IMR-90 (cell line): Measurements from ENCODE around the gene ZCWPW1. TPM values are rescaled to one million over a fixed set of nuclear protein-coding genes. Genes with fewer than 3 reads are reported as not detected.

Source experiments
- ATAC-seq: fragments of 200-7000 bp; cut with Tn5 transposase; 2 replicates; pipeline ENCODE4 v1.9.1; 2020; ENCODE audit warnings: low read depth, mild to moderate bottlenecking, moderate library complexity
- BruUV-seq: library from RNA; stranded (reverse); fragments of 400-500 nt; replicated peaks from 2 replicates; lab custom pipeline; 2021; lab: Mats Ljungman, UMichigan
- CTCF ChIA-PET: fragments of 300-600 bp; formaldehyde crosslinking; extraction: SDS; loops from one replicate; lab custom pipeline; 2021; ENCODE audit warnings: antibody characterized with exemption; lab: Yijun Ruan, JAX
- POLR2A ChIA-PET: fragments of 300-600 bp; sonication (Branson Sonifier 250); formaldehyde crosslinking; loops from one replicate; lab custom pipeline; 2022; ENCODE audit warnings: antibody characterized with exemption; ENCODE audit not compliant: unreplicated experiment; lab: Charles Lee
- DNase-seq: peaks from one replicate; pipeline ENCODE4 v3.0.0; 2013
- H2AFZ ChIP-seq: replicated peaks from 2 replicates; pipeline ENCODE3; 2013; ENCODE audit warnings: low read length, mild to moderate bottlenecking; ENCODE audit not compliant: poor library complexity
- H2AK5ac ChIP-seq: 2 replicates; pipeline ENCODE4 v1.6.1; 2013; ENCODE audit warnings: low read depth, low read length, inconsistent platforms
- H2AK9ac ChIP-seq: replicated peaks from 2 replicates; pipeline ENCODE3; 2013; ENCODE audit warnings: mild to moderate bottlenecking, low read depth, low read length, moderate library complexity; ENCODE audit not compliant: poor library complexity
- H2BK120ac ChIP-seq: 2 replicates; pipeline ENCODE4 v1.6.1; 2013; ENCODE audit warnings: low read depth, low read length, inconsistent platforms
- H2BK15ac ChIP-seq: 3 replicates; pipeline ENCODE4 v1.6.1; 2013; ENCODE audit warnings: low read depth, low read length, inconsistent platforms
- H2BK20ac ChIP-seq: 2 replicates; pipeline ENCODE4 v1.6.1; 2013; ENCODE audit warnings: low read depth, mild to moderate bottlenecking, inconsistent platforms, low read length, moderate library complexity
- H2BK5ac ChIP-seq: 2 replicates; pipeline ENCODE4 v1.6.1; 2013; ENCODE audit warnings: mild to moderate bottlenecking, low read depth, low read length, inconsistent platforms; ENCODE audit not compliant: poor library complexity, severe bottlenecking
- H3K14ac ChIP-seq: replicated peaks from 2 replicates; pipeline ENCODE4 v1.6.1; 2013; ENCODE audit warnings: low read depth, low read length, inconsistent platforms
- H3K18ac ChIP-seq: 2 replicates; pipeline ENCODE4 v1.6.1; 2013; ENCODE audit warnings: low read depth, low read length, control low read depth
- H3K23ac ChIP-seq: 2 replicates; pipeline ENCODE4 v1.6.1; 2013; ENCODE audit warnings: low read depth, low read length, inconsistent platforms
- H3K27ac ChIP-seq: 2 replicates; pipeline ENCODE4 v1.5.1; 2013; ENCODE audit warnings: mild to moderate bottlenecking, control low read depth, low read length; ENCODE audit not compliant: insufficient read depth
- H3K27me3 ChIP-seq: 2 replicates; pipeline ENCODE4 v1.6.1; 2013; ENCODE audit warnings: low read length; ENCODE audit not compliant: control insufficient read depth, insufficient read depth
- H3K36me3 ChIP-seq: 2 replicates; pipeline ENCODE4 v1.6.1; 2013; ENCODE audit warnings: low read length, mixed read lengths; ENCODE audit not compliant: control insufficient read depth, insufficient read depth
- H3K4ac ChIP-seq: 2 replicates; pipeline ENCODE4 v1.6.1; 2013; ENCODE audit warnings: low read depth, low read length, inconsistent platforms
- H3K4me1 ChIP-seq: 2 replicates; pipeline ENCODE4 v1.6.1; 2013; ENCODE audit warnings: low read length, mixed read lengths; ENCODE audit not compliant: control insufficient read depth, insufficient read depth
- H3K4me2 ChIP-seq: 2 replicates; pipeline ENCODE4 v1.6.1; 2013; ENCODE audit warnings: low read depth, mild to moderate bottlenecking, control low read depth, low read length, moderate library complexity
- H3K4me3 ChIP-seq: 2 replicates; pipeline ENCODE4 v1.5.1; 2013; ENCODE audit warnings: low read depth, mild to moderate bottlenecking, control low read depth, low read length, moderate library complexity; ENCODE audit not compliant: insufficient read depth
- H3K56ac ChIP-seq: 2 replicates; pipeline ENCODE4 v1.6.1; 2013; ENCODE audit warnings: low read length, inconsistent platforms; ENCODE audit not compliant: insufficient read depth; ENCODE audit errors: extremely low read depth
- H3K79me1 ChIP-seq, 2 experiments: 2 replicates each; pipeline ENCODE4 v1.6.1; 2013; ENCODE audit warnings: low read length in 2 of 2, inconsistent platforms in 1 of 2, low read depth in 1 of 2
- H3K9ac ChIP-seq: 2 replicates; pipeline ENCODE4 v1.6.1; 2013; ENCODE audit warnings: low read depth, low read length, control low read depth
- H3K9me1 ChIP-seq: 2 replicates; pipeline ENCODE4 v1.6.1; 2013; ENCODE audit warnings: low read length, inconsistent platforms; ENCODE audit not compliant: insufficient read depth
- H3K9me3 ChIP-seq: 2 replicates; pipeline ENCODE4 v1.6.1; 2013; ENCODE audit warnings: low read length; ENCODE audit not compliant: control insufficient read depth, insufficient read depth
- H4K20me1 ChIP-seq: 2 replicates; pipeline ENCODE4 v1.6.1; 2013; ENCODE audit warnings: low read length, inconsistent platforms; ENCODE audit not compliant: insufficient read depth
- H4K5ac ChIP-seq: 2 replicates; pipeline ENCODE4 v1.6.1; 2013; ENCODE audit warnings: mild to moderate bottlenecking, low read depth, low read length, control low read depth
- H4K8ac ChIP-seq, 2 experiments: 2 replicates each; pipeline ENCODE4 v1.6.1; 2013; ENCODE audit warnings: low read depth in 2 of 2, low read length in 2 of 2, control low read depth in 1 of 2, inconsistent platforms in 1 of 2
- H4K91ac ChIP-seq: 2 replicates; pipeline ENCODE4 v1.6.1; 2013; ENCODE audit warnings: low read depth, low read length, inconsistent platforms; ENCODE audit not compliant: insufficient read depth
- CEBPB ChIP-seq: IDR thresholded peaks from 2 replicates; pipeline ENCODE4 v1.6.1; 2012; ENCODE audit warnings: low read depth, low read length, improper control_type of control experiment
- CHD1 ChIP-seq: IDR thresholded peaks from 2 replicates; pipeline ENCODE4 v1.6.1; 2012; ENCODE audit warnings: low read depth, low read length, improper control_type of control experiment
- MAFK ChIP-seq: IDR thresholded peaks from 2 replicates; pipeline ENCODE4 v1.6.1; 2012; ENCODE audit warnings: low read depth, low read length, improper control_type of control experiment
- MAZ ChIP-seq: IDR thresholded peaks from 2 replicates; pipeline ENCODE4 v1.6.1; 2012; ENCODE audit warnings: low read depth, mild to moderate bottlenecking, low read length, improper control_type of control experiment, moderate library complexity, borderline replicate concordance
- NFE2L2 ChIP-seq: fragments of 150-350 bp; IDR thresholded peaks from 2 replicates; pipeline ENCODE4 v1.6.1; 2016; ENCODE audit warnings: low read depth, mild to moderate bottlenecking, low read length
- POLR2A ChIP-seq: IDR thresholded peaks from 2 replicates; pipeline ENCODE4 v1.6.1; 2012; ENCODE audit warnings: mild to moderate bottlenecking, low read depth, low read length
- RAD21 ChIP-seq: IDR thresholded peaks from 2 replicates; pipeline ENCODE4 v1.6.1; 2012; ENCODE audit warnings: low read length, improper control_type of control experiment
- RCOR1 ChIP-seq: IDR thresholded peaks from 2 replicates; pipeline ENCODE4 v1.6.1; 2012; ENCODE audit warnings: mild to moderate bottlenecking, low read length, improper control_type of control experiment; ENCODE audit not compliant: insufficient replicate concordance
- RFX5 ChIP-seq: IDR thresholded peaks from 2 replicates; pipeline ENCODE4 v1.8.0; 2012; ENCODE audit warnings: low read depth, mild to moderate bottlenecking, low read length, moderate library complexity
- WGBS, 2 experiments: methylation state at CpG; one replicate each; pipeline versions ENCODE4 v1.1.5 to v1.1.7; 2013; ENCODE audit warnings: missing lambda C conversion rate in 2 of 2; ENCODE audit not compliant: insufficient read length in 1 of 2; ENCODE audit errors: extremely low coverage in 2 of 2; 5-methylcytosine and 5-hydroxymethylcytosine counted together
- dilution Hi-C: fragments of 300-500 bp; cut with HindIII; formaldehyde crosslinking; loops from one replicate; pipeline ENCODE4 v1.14.3; 2018; ENCODE audit warnings: low sequenced_read_pairs; ENCODE audit not compliant: unreplicated experiment
- in situ Hi-C: fragments of 300-500 bp; cut with MboI; formaldehyde crosslinking; loops from 3 replicates; pipeline ENCODE4 v1.14.3; 2019; ENCODE audit warnings: low sequenced_read_pairs, inconsistent platforms, mixed read lengths
- intact Hi-C: fragments of 100-400 bp; cut with micrococcal nuclease; formaldehyde crosslinking; loops from 2 replicates; pipeline ENCODE4 v1.10.0; 2022
- polyA plus RNA-seq, 3 experiments: library from polyadenylated mRNA; depleted of rRNA; stranded (reverse); fragments of >200 nt; gene quantifications; 2 replicates each; pipeline ENCODE4 v1.2.3, GENCODE V29; 2012; ENCODE audit warnings: low replicate concordance in 1 of 3
- total RNA-seq: library from RNA; depleted of rRNA; stranded (reverse); fragments of >200 nt; gene quantifications from 2 replicates; pipeline ENCODE4 v1.2.3, GENCODE V29; 2012
- TF ChIP-seq, protein P1 (sequence below): conservative IDR thresholded peaks from 2 replicates; pipeline ENCODE4 v1.5.1; 2012; ENCODE audit warnings: mild to moderate bottlenecking, low read depth, low read length, improper control_type of control experiment
- TF ChIP-seq, protein P2 (sequence below): fragments of 150-350 bp; IDR thresholded peaks from 2 replicates; pipeline ENCODE4 v1.6.1; 2017; ENCODE audit warnings: mild to moderate bottlenecking, antibody characterized with exemption, low read length, low read depth

ZCWPW1 gene
- total and polyA plus RNA-seq, 2 of the 4 experiments (the other 2 are of a cell fraction): 0.72 to 1.3 TPM

DNA sequence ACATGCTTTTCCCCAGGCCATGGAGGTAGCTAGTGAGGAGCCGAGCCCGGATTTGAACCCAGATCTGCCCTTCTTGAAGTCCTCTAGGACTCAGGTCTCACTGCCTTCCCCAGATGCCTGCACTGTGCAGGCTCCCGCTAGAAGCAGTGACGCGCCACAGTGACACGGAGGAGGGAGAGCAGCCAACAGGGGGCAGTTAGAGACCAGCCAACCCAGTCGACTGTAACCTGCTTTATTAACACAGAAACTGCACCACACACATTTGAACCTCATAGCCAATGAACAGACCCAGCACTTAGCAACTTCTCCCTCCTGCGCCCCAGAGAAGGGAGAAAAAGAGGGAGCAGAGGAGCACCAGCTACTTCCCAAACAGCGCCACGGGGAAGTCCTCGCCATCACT, 27.8 kb downstream of the ZCWPW1 start:
- Histone ChIP-seq H2BK120ac (no peak overlapping the region), H3K18ac (no peak overlapping the region), H3K4me3 (no peak overlapping the region), H3K36me3 (no peaks in the 10 kb centered on the region), H4K20me1 (no peaks in the 10 kb centered on the region), H3K27ac (no peak overlapping the region), H2AFZ (no peak overlapping the region), H4K5ac (no peak overlapping the region), H3K27me3 (peaks cover 50% of the 10 kb centered on the region), H3K14ac (no peak overlapping the region), H3K4ac (no peak overlapping the region), H4K8ac (no peak overlapping the region), H3K4me1 (no peaks in the 10 kb centered on the region), H4K91ac (no peak overlapping the region), H3K4me2 (no peak overlapping the region), H2AK5ac (no peak overlapping the region), H2AK9ac (no peak overlapping the region), H3K9ac (no peak overlapping the region), H2BK15ac (no peak overlapping the region), H3K9me3 (no peaks in the 10 kb centered on the region), H3K9me1 (no peaks in the 10 kb centered on the region; the same call in 1 of the 2 replicates), H3K23ac (no peak overlapping the region), H3K79me1 (no peaks in the 10 kb centered on the region), H2BK20ac (no peak overlapping the region), H3K56ac (no peak overlapping the region), H2BK5ac (no peak overlapping the region)
- intact Hi-C loops: no loop called here
- dilution Hi-C loops: no loop called here
- TF ChIP-seq MAFK (no peak), RCOR1 (no peak), CHD1 (no peak), RFX5 (no peak), RAD21 (peak; percentile 23; the same call in 1 of the 2 replicates), CEBPB (no peak), MAZ (no peak), POLR2A (no peak), NFE2L2 (no peak)
- TF ChIP-seq, protein P1, sequence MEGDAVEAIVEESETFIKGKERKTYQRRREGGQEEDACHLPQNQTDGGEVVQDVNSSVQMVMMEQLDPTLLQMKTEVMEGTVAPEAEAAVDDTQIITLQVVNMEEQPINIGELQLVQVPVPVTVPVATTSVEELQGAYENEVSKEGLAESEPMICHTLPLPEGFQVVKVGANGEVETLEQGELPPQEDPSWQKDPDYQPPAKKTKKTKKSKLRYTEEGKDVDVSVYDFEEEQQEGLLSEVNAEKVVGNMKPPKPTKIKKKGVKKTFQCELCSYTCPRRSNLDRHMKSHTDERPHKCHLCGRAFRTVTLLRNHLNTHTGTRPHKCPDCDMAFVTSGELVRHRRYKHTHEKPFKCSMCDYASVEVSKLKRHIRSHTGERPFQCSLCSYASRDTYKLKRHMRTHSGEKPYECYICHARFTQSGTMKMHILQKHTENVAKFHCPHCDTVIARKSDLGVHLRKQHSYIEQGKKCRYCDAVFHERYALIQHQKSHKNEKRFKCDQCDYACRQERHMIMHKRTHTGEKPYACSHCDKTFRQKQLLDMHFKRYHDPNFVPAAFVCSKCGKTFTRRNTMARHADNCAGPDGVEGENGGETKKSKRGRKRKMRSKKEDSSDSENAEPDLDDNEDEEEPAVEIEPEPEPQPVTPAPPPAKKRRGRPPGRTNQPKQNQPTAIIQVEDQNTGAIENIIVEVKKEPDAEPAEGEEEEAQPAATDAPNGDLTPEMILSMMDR: peak; percentile 20; the same call in 1 of the 2 replicates
- TF ChIP-seq, protein P2, sequence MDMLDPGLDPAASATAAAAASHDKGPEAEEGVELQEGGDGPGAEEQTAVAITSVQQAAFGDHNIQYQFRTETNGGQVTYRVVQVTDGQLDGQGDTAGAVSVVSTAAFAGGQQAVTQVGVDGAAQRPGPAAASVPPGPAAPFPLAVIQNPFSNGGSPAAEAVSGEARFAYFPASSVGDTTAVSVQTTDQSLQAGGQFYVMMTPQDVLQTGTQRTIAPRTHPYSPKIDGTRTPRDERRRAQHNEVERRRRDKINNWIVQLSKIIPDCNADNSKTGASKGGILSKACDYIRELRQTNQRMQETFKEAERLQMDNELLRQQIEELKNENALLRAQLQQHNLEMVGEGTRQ: no peak
- ChIA-PET POLR2A (no interaction called here), CTCF (no interaction called here)
- BruUV-seq: no TSS peak
- in situ Hi-C loops: no loop called here
- 76% methylated on average over 2 of the region's 11 CpGs; no CpG with 5 or more reads in 1 of the 2 experiments for WGBS, 2 experiments
- DNase-seq (no peak), ATAC-seq (peak; percentile 35; the same call in 1 of the 2 replicates)
